ENCODE measurements around the gene EIF2S3B.
"Not testable (repeated sequence)": the region's sequence is repeated elsewhere in the genome, so short reads cannot be mapped to it uniquely, and the experiment has no call there.

The EIF2S3B gene

GRCh38 chr12:10505620-10506019 is at the start of gene EIF2S3B:
Gene EIF2S3B (plus strand): TSS chr12:10505890. CDS start chr12:10505903, 13 bp downstream.
- DNase-seq (ENCODE audit: low read depth): no peak
- H3K4me3 ChIP-seq (ENCODE audit: low read length): no peak within 1 kb of the TSS
- TF ChIP-seq CTCF (IDR thresholded peaks at IDR 0.05; ENCODE audit: insufficient read depth, low read depth, low read length, missing control alignments): no peak

DNA sequence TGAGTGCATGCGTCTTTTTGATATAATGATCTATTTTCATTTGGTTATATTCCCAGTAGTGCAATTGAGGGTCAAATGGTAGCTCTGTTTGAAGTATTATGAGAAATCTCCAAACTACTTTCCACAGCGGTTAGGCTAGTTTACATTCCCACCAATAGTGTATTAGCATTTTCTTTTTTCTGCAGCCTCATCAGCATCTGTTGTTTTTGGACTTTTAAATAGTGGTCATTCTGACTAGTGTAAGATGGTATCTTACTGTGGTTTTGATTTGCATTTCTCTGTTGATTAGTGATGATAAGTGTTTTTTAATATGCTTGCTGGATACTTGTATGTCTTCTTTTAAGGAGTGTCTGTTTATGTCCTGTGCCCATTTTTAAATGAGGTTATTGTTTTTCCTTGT is 48.8 kb upstream of the EIF2S3B start:
- no peak for DNase-seq (ENCODE audit: low read depth)
- no peak for TF ChIP-seq CTCF (IDR thresholded peaks at IDR 0.05; ENCODE audit: insufficient read depth, low read depth, low read length, missing control alignments)
- H3K4me3 ChIP-seq (ENCODE audit: low read length): no peak overlapping the region

DNA sequence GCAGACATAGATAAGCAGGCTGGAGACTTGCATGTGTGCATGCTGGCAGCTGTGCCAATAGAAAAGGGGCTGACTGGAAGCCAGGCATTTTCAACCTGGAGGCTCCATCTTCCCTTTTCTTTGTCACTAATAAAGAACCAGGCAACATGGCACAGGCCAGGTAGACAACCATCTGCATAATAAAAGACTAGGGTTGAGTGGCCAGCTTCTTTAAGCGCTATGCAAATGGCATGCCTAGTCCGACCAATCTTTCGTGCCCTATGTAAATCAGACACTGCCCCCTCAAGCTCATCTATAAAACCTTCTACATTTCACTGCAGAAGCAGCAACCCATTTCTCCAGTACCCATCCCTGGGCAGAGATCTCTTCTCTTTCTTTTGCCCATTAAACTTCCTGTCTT is 47.9 kb upstream of the EIF2S3B start:
- H3K4me3 ChIP-seq (ENCODE audit: low read length): no peak overlapping the region
- TF ChIP-seq CTCF (IDR thresholded peaks at IDR 0.05; ENCODE audit: insufficient read depth, low read depth, low read length, missing control alignments): no peak
- no peak for DNase-seq (ENCODE audit: low read depth)

DNA sequence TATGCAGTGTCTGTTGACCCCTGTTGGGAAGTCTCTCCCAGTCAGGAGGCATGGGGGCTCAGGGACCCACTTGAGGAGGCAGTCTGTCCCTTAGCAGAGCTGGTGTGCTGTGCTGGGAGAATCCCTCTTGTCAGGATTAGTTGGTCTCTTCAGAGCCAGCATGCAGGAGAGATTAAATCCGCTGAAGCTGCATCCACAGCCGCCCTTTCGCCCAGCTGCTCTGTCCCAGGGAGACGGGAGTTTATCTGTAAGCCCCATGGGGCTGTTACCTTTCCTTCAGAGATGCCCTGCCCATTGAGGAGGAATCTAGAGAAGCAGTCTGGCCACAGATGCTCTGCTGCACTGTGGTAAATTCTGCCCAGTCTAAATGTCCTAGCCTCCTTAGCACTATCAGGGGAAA is 39.4 kb upstream of the EIF2S3B start:
- no peak for DNase-seq (ENCODE audit: low read depth)
- TF ChIP-seq CTCF (IDR thresholded peaks at IDR 0.05; ENCODE audit: insufficient read depth, low read depth, low read length, missing control alignments): no peak
- H3K4me3 ChIP-seq (ENCODE audit: low read length): no peak overlapping the region

- no peak overlapping the region for H3K4me3 ChIP-seq (ENCODE audit: low read length)
- no peak for TF ChIP-seq CTCF (IDR thresholded peaks at IDR 0.05; ENCODE audit: insufficient read depth, low read depth, low read length, missing control alignments)
- DNase-seq (ENCODE audit: low read depth): no peak
These were observed 36.0 kb upstream of the EIF2S3B start for GRCh38 chr12:10469701-10470100.

GRCh38 chr12:10472808-10473207 is 32.9 kb upstream of the EIF2S3B start:
- H3K4me3 ChIP-seq (ENCODE audit: low read length); DNase-seq (ENCODE audit: low read depth): not testable (repeated sequence)

DNA sequence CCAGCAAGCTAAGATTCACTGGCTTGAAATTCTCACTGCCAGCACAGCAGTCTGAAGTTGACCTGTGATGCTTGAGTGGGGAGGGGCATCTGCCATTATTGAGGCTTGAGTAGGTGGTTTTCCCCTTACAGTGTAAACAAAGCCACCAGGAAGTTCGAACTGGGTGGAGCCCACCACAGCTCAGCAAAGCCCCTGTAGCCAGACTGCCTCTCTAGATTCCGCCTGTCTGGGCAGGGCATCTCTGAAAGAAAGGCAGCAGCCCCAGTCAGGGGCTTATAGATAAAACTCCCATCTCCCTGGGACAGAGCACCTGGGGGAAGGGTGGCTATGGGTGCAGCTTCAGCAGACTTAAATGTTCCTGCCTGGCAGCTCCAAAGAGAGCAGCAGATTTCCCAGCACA is 23.8 kb upstream of the EIF2S3B start:
- H3K4me3 ChIP-seq (ENCODE audit: low read length); DNase-seq (ENCODE audit: low read depth): not testable (repeated sequence)

GRCh38 chr12:10487328-10487727 is 18.4 kb upstream of the EIF2S3B start:
- not testable (repeated sequence) for H3K4me3 ChIP-seq (ENCODE audit: low read length); DNase-seq (ENCODE audit: low read depth)

- DNase-seq (ENCODE audit: low read depth): no peak
- H3K4me3 ChIP-seq (ENCODE audit: low read length): no peak overlapping the region
- no peak for TF ChIP-seq CTCF (IDR thresholded peaks at IDR 0.05; ENCODE audit: insufficient read depth, low read depth, low read length, missing control alignments)
These were observed 13.9 kb upstream of the EIF2S3B start for GRCh38 chr12:10491766-10492165.
